Spinal cord (tissue), 10 donors: ENCODE data around the gene TNRC6C. TPM values are rescaled to one million over a fixed set of nuclear protein-coding genes. Genes with fewer than 3 reads are reported as not detected.

Experiments
- DNase-seq, 6 donors: peaks; one replicate each; pipeline versions ENCODE4 v3.0.0 to v3.0.0-alpha.2; 2013 to 2015; ENCODE audit warnings: low spot score in 6 of 6, low read depth in 4 of 6
- H3K27ac ChIP-seq: one replicate; pipeline ENCODE4 v1.5.1; 2013; ENCODE audit warnings: low read depth, low read length, control low read depth
- H3K27me3 ChIP-seq: one replicate; pipeline ENCODE4 v1.6.1; 2013; ENCODE audit warnings: low read length; ENCODE audit not compliant: control insufficient read depth, insufficient read depth
- H3K36me3 ChIP-seq: one replicate; pipeline ENCODE4 v1.6.1; 2013; ENCODE audit warnings: low read length; ENCODE audit not compliant: control insufficient read depth, insufficient read depth
- H3K4me1 ChIP-seq: one replicate; pipeline ENCODE4 v1.6.1; 2013; ENCODE audit warnings: low read length; ENCODE audit not compliant: control insufficient read depth, insufficient read depth
- H3K4me3 ChIP-seq: one replicate; pipeline ENCODE4 v1.5.1; 2013; ENCODE audit warnings: low read depth, low read length, control low read depth
- H3K9me3 ChIP-seq: one replicate; pipeline ENCODE4 v1.6.1; 2013; ENCODE audit warnings: low read length; ENCODE audit not compliant: control insufficient read depth, insufficient read depth
- WGBS: methylation state at CpG from one replicate; pipeline ENCODE4 v1.1.5; 2013; ENCODE audit warnings: missing lambda C conversion rate; ENCODE audit not compliant: insufficient coverage; 5-methylcytosine and 5-hydroxymethylcytosine counted together
- polyA plus RNA-seq, 2 donors: library from polyadenylated mRNA; unstranded; fragments of 120-200 nt; gene quantifications; one replicate each; pipeline ENCODE4 v1.2.1, GENCODE V29; 2013; ENCODE audit not compliant: insufficient read length in 2 of 2
- total RNA-seq, 2 donors: library from RNA; depleted of rRNA in 1 of 2; stranded (reverse); fragments of 120-200 nt in 1 of 2; fragments of >200 nt in 1 of 2; gene quantifications; one replicate each; pipeline versions ENCODE4 v1.2.3 to v1.2.4, GENCODE V29; 2013 to 2014
- donor health status: healthy.

TNRC6C gene
- total and polyA plus RNA-seq, 4 donors = 21.5 to 31.8 (median 26.3) TPM

GRCh38 chr17:77944390-77945222 is 13.9 kb upstream of the TNRC6C start:
- Histone ChIP-seq H3K4me1 (peaks cover 26% of the 10 kb centered on the region), H3K27me3 (no peaks in the 10 kb centered on the region), H3K9me3 (no peaks in the 10 kb centered on the region), H3K27ac (no peak overlapping the region), H3K36me3 (no peaks in the 10 kb centered on the region), H3K4me3 (no peak overlapping the region)
- no peak for DNase-seq
- WGBS = 79% methylated on average over 8 of the region's 12 CpGs

- Histone ChIP-seq H3K9me3 (no peaks in the 10 kb centered on the region), H3K36me3 (no peaks in the 10 kb centered on the region), H3K27me3 (no peaks in the 10 kb centered on the region), H3K27ac (no peak overlapping the region), H3K4me3 (no peak overlapping the region), H3K4me1 (peaks cover 12% of the 10 kb centered on the region)
- WGBS = 100% methylated on average over 4 of the region's 6 CpGs
- DNase-seq = no peak
Measured at GRCh38 chr17:77946900-77947645, 11.4 kb upstream of the TNRC6C start.

GRCh38 chr17:77948690-77949114 is 9.8 kb upstream of the TNRC6C start:
- no CpG with 5 or more reads among the region's 3 CpGs for WGBS
- H3K4me1 ChIP-seq = no peaks in the 10 kb centered on the region
- H3K9me3 ChIP-seq = no peaks in the 10 kb centered on the region
- H3K27ac ChIP-seq = no peak overlapping the region
- no peaks in the 10 kb centered on the region for H3K36me3 ChIP-seq
- DNase-seq = peak in 2 of 6 donors; percentile 47 to 68
- H3K27me3 ChIP-seq = no peaks in the 10 kb centered on the region
- no peak overlapping the region for H3K4me3 ChIP-seq

- Histone ChIP-seq H3K4me1 (no peaks in the 10 kb centered on the region), H3K4me3 (no peak overlapping the region), H3K9me3 (no peaks in the 10 kb centered on the region), H3K36me3 (no peaks in the 10 kb centered on the region), H3K27me3 (no peaks in the 10 kb centered on the region), H3K27ac (no peak overlapping the region)
- no peak for DNase-seq
- 81% methylated on average over 5 of the region's 5 CpGs for WGBS
Measured at GRCh38 chr17:77951123-77951522, 7.4 kb upstream of the TNRC6C start.

GRCh38 chr17:77952368-77952767 is 6.1 kb upstream of the TNRC6C start:
- 85% methylated on average over 5 of the region's 5 CpGs for WGBS
- Histone ChIP-seq H3K27me3 (no peaks in the 10 kb centered on the region), H3K4me3 (no peak overlapping the region), H3K36me3 (no peaks in the 10 kb centered on the region), H3K4me1 (no peaks in the 10 kb centered on the region), H3K27ac (no peak overlapping the region), H3K9me3 (no peaks in the 10 kb centered on the region)
- DNase-seq = no peak

DNA sequence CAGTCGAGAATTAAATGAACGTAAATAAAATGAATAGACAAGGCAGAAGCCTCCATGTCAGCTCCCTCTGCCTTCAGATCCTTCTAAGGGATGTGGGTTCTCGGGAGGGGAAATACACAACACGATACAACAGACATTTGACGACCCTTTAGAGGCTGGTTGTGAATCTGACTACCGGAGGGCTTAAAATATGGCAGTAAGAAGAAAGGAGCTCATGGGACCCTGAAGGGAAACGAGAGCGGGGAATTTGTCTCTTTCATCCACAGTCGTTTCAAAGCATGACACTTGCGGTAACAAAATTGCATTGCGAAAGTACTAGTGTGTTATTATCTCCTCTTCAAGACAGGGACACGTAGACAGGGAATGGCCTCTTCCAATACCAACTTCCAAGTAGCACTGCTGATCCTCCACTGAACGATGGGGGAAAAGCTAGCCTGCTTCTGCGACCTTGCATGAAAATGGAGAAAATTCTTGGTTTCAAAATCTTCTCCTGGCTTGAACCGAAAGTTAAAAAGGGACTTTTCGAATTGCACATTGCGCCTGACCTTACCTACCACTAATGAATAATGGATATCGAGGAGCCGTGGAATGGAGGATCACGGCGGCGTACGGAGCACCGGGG is 1.2 kb upstream of the TNRC6C start:
- no peaks in the 10 kb centered on the region for H3K9me3 ChIP-seq
- H3K27ac ChIP-seq = peak overlapping the region; percentile 76
- no peaks in the 10 kb centered on the region for H3K36me3 ChIP-seq
- DNase-seq = peak in 2 of 6 donors; percentile 64 to 80
- H3K4me3 ChIP-seq = peak overlapping the region; percentile 78
- H3K4me1 ChIP-seq = peaks cover 8% of the 10 kb centered on the region
- no peaks in the 10 kb centered on the region for H3K27me3 ChIP-seq
- 5% methylated on average over 13 of the region's 24 CpGs for WGBS

- no peak overlapping the region for H3K27ac ChIP-seq
- H3K36me3 ChIP-seq = no peaks in the 10 kb centered on the region
- 0% methylated on average over 79 of the region's 79 CpGs for WGBS
- no peak for DNase-seq
- peak overlapping the region; percentile 78 for H3K4me3 ChIP-seq
- peaks cover 8% of the 10 kb centered on the region for H3K4me1 ChIP-seq
- no peaks in the 10 kb centered on the region for H3K9me3 ChIP-seq
- H3K27me3 ChIP-seq = no peaks in the 10 kb centered on the region
Measured at GRCh38 chr17:77958716-77959125, 218 bp downstream of the TNRC6C start.

DNA sequence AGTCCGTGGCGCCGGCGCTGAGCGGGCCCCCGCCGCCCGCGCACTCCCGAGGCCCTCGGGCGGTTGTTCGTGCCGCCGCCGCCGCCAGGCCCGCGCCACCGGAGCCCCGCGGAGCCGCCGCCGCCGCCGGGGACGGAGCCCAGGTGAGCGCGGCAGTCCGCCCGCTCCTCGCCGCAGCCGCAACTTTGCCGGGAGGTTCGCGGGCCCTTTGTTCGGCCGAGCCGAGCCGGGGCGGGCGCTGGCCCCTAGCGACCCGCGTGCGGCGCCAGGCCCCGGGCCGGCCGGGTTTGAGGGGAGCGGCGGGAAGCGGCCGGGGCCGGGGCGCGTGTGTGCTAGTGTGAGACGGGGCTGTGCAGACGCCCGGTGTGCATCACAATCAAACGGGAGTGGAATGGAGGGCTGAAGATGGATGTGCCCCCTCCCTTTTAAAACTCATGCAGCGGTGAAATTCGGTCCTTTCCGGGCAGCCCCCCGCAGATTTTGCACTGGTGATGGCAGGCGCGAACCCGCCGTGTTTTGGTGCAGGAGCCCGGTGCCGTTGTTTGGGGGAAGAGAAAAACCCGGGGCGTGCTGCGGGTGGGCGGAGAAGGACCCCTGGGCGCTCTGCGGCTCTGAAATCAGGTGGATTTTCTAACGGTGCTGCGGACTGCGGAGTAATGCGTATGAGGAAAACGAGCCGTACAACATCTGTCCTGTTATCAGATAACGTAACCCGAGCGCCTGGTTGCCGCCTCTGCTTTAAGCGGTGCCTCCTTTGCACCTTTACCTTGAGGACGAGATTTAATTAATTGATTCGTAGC is 823 bp downstream of the TNRC6C start:
- peaks cover 8% of the 10 kb centered on the region for H3K4me1 ChIP-seq
- H3K4me3 ChIP-seq = peak overlapping the region; percentile 87
- under 1% methylated on average over 83 of the region's 92 CpGs for WGBS
- H3K27ac ChIP-seq = peak overlapping the region; percentile 50
- no peaks in the 10 kb centered on the region for H3K27me3 ChIP-seq
- no peaks in the 10 kb centered on the region for H3K36me3 ChIP-seq
- no peaks in the 10 kb centered on the region for H3K9me3 ChIP-seq
- peak in 3 of 6 donors; percentile 12 to 66 (median 52) for DNase-seq

DNA sequence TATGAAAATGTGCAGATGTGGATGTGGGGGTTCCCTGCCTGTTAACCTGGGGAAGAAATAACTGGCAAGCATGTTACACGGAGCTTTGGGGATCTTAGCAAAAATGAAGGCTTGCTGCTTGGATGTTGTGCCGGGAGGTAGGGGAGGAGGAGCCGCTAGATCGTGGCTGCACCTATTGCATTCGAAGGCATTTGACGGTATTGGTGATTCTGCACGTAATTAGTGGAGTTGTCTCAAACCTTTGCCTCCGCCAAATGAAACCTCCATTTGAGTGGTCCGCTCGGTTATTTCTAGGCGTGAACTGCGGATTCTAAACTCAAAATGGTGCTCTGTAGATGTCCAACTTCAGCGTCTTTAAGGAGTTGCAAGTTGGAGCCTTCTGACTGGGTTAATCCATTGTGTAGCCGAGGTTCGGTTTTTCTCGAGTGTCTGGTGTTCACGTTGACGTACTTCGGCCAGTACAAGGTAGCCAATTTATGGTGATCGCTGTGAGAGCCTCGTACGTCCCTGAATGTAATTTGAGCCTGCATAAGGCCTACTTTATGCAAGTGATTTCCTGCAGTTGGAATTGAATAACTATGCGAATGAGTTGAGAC is 1.5 kb downstream of the TNRC6C start:
- H3K27ac ChIP-seq = peak overlapping the region; percentile 50
- 5% methylated on average over 23 of the region's 23 CpGs for WGBS
- H3K9me3 ChIP-seq = no peaks in the 10 kb centered on the region
- H3K4me3 ChIP-seq = peak overlapping the region; percentile 87
- peak in 3 of 6 donors; percentile 37 to 86 (median 63) for DNase-seq
- H3K27me3 ChIP-seq = no peaks in the 10 kb centered on the region
- H3K4me1 ChIP-seq = peaks cover 8% of the 10 kb centered on the region
- H3K36me3 ChIP-seq = no peaks in the 10 kb centered on the region
